Measurements from ENCODE around the gene SCLY.
"Not testable (repeated sequence)": the region's sequence is repeated elsewhere in the genome, so short reads cannot be mapped to it uniquely, and the experiment has no call there.

SCLY gene

GRCh38 chr2:238032755-238033337 is 28.0 kb upstream of the SCLY start:
- ChIA-PET POLR2A (no interaction called here), CTCF (no interaction called here)
- no peak for DNase-seq (ENCODE audit: low read depth, low spot score)
- no peak overlapping the region for H3K4me3 ChIP-seq (ENCODE audit: low read depth, low read length)
- TF ChIP-seq CTCF (IDR thresholded peaks at IDR 0.05; ENCODE audit: insufficient read depth, low read length, missing control alignments), result no peak

GRCh38 chr2:238033991-238034390 is 26.8 kb upstream of the SCLY start:
- CTCF ChIA-PET; H3K4me3 ChIP-seq (ENCODE audit: low read depth, low read length); DNase-seq (ENCODE audit: low read depth, low spot score); POLR2A ChIA-PET: not testable (repeated sequence)

GRCh38 chr2:238038203-238038602 is 22.6 kb upstream of the SCLY start:
- DNase-seq (ENCODE audit: low read depth, low spot score), result no peak
- TF ChIP-seq CTCF (IDR thresholded peaks at IDR 0.05; ENCODE audit: insufficient read depth, low read length, missing control alignments), result no peak
- CTCF ChIA-PET, result no interaction called here
- no peak overlapping the region for H3K4me3 ChIP-seq (ENCODE audit: low read depth, low read length)
- POLR2A ChIA-PET, result no interaction called here

- CTCF ChIA-PET, result no interaction called here
Observed at GRCh38 chr2:238039151-238039550, 21.6 kb upstream of the SCLY start.

GRCh38 chr2:238039985-238040384 is 20.8 kb upstream of the SCLY start:
- no peak for DNase-seq (ENCODE audit: low read depth, low spot score)
- POLR2A ChIA-PET, result interaction anchor here (0.6 to 0.8 kb wide), 2 partner anchors 10 to 47 kb away, joined by 3 read pairs; no protein-coding TSS in a partner anchor
- CTCF ChIA-PET, result interaction anchor here (0.8 kb wide), 1 partner anchor 224 kb away, joined by 3 read pairs; no protein-coding TSS in a partner anchor
- H3K4me3 ChIP-seq (ENCODE audit: low read depth, low read length), result no peak overlapping the region
- no peak for TF ChIP-seq CTCF (IDR thresholded peaks at IDR 0.05; ENCODE audit: insufficient read depth, low read length, missing control alignments)

More at GRCh38 chr2:238039151-238039550, 21.6 kb upstream of the SCLY start:
- POLR2A ChIA-PET, result no interaction called here
- DNase-seq (ENCODE audit: low read depth, low spot score), result no peak
- no peak overlapping the region for H3K4me3 ChIP-seq (ENCODE audit: low read depth, low read length)
- TF ChIP-seq CTCF (IDR thresholded peaks at IDR 0.05; ENCODE audit: insufficient read depth, low read length, missing control alignments), result no peak

GRCh38 chr2:238040918-238041317 is 19.9 kb upstream of the SCLY start:
- CTCF ChIA-PET, result interaction anchor here (1.3 kb wide), 1 partner anchor 13 kb away, joined by 3 read pairs; no protein-coding TSS in a partner anchor
- DNase-seq (ENCODE audit: low read depth, low spot score), result no peak
- H3K4me3 ChIP-seq (ENCODE audit: low read depth, low read length), result no peak overlapping the region
- no peak for TF ChIP-seq CTCF (IDR thresholded peaks at IDR 0.05; ENCODE audit: insufficient read depth, low read length, missing control alignments)
- POLR2A ChIA-PET, result no interaction called here

GRCh38 chr2:238042090-238042489 is 18.7 kb upstream of the SCLY start:
- DNase-seq (ENCODE audit: low read depth, low spot score), result no peak
- TF ChIP-seq CTCF (IDR thresholded peaks at IDR 0.05; ENCODE audit: insufficient read depth, low read length, missing control alignments), result no peak
- no peak overlapping the region for H3K4me3 ChIP-seq (ENCODE audit: low read depth, low read length)
- ChIA-PET POLR2A (no interaction called here), CTCF (interaction anchor here (1.3 kb wide), 1 partner anchor 11 kb away, joined by 3 read pairs; no protein-coding TSS in a partner anchor)
